KMS-11 (cell line): ENCODE data around the gene SGMS2.
"Not testable (repeated sequence)": the region's sequence is repeated elsewhere in the genome, so short reads cannot be mapped to it uniquely, and the experiment has no call there.

ENCODE experiments used
- H2AFZ ChIP-seq: fragments of 200-600 bp; sonication (generic); 2 replicates; pipeline ENCODE4 v1.6.1; 2016; ENCODE audit warnings: antibody characterized with exemption, mixed run types, low read depth
- H3K27ac ChIP-seq: fragments of 200-600 bp; sonication (generic); 2 replicates; pipeline ENCODE4 v1.6.1; 2016; ENCODE audit warnings: mild to moderate bottlenecking, mixed run types
- H3K27me3 ChIP-seq: fragments of 200-600 bp; sonication (generic); 2 replicates; pipeline ENCODE4 v1.6.1; 2017; ENCODE audit warnings: mild to moderate bottlenecking, low read depth, mixed run types, moderate library complexity; ENCODE audit not compliant: insufficient read depth
- H3K36me3 ChIP-seq: fragments of 200-600 bp; sonication (generic); 2 replicates; pipeline ENCODE4 v1.6.1; 2017; ENCODE audit warnings: mild to moderate bottlenecking, mixed run types; ENCODE audit not compliant: insufficient read depth
- H3K4me1 ChIP-seq: fragments of 200-600 bp; sonication (generic); 2 replicates; pipeline ENCODE4 v1.6.1; 2016; ENCODE audit warnings: mild to moderate bottlenecking, low read depth, mixed run types; ENCODE audit not compliant: poor library complexity, severe bottlenecking
- H3K4me2 ChIP-seq: fragments of 200-600 bp; sonication (generic); 2 replicates; pipeline ENCODE4 v1.7.0; 2016; ENCODE audit warnings: mild to moderate bottlenecking, mixed run types
- H3K4me3 ChIP-seq: fragments of 200-600 bp; sonication (generic); IDR thresholded peaks from 2 replicates; pipeline ENCODE4 v1.6.1; 2017; ENCODE audit warnings: low read depth, low read length, mixed read lengths; ENCODE audit not compliant: insufficient read depth
- H3K79me2 ChIP-seq: fragments of 200-600 bp; sonication (generic); 2 replicates; pipeline ENCODE4 v1.6.1; 2016; ENCODE audit warnings: low read depth, mixed run types; ENCODE audit not compliant: insufficient read depth
- H3K9ac ChIP-seq: fragments of 200-600 bp; sonication (generic); 2 replicates; pipeline ENCODE4 v1.6.1; 2016; ENCODE audit warnings: mild to moderate bottlenecking, mixed run types
- H4K20me1 ChIP-seq: fragments of 200-600 bp; sonication (generic); 2 replicates; pipeline ENCODE4 v1.6.1; 2016; ENCODE audit warnings: mild to moderate bottlenecking, mixed run types; ENCODE audit not compliant: insufficient read depth
- CTCF ChIP-seq: fragments of 200-600 bp; sonication (generic); conservative IDR thresholded peaks from 2 replicates; pipeline ENCODE4 v1.6.1; 2017; ENCODE audit warnings: low read depth, mild to moderate bottlenecking, antibody characterized with exemption, low read length, moderate library complexity, mixed read lengths

Gene SGMS2

GRCh38 chr4:107922486-107923473, 98.0 kb downstream of the SGMS2 start:
- H3K4me3 ChIP-seq: no peak overlapping the region

DNA sequence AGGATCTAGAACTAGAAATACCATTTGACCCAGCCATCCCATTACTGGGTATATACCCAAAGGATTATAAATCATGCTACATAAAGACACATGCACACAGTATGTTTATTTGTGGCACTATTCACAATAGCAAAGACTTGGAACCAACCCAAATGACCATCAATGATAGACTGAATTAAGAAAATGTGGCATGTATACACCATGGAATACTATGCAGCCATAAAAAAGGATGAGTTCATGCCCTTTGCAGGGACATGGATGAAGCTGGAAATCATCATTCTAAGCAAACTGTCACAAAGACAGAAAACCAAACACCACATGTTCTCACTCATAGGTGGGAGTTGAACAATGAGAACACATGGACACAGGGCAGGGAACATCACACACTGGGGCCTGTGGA, 101.0 kb downstream of the SGMS2 start:
- not testable (repeated sequence) for H3K9ac ChIP-seq, H3K4me3 ChIP-seq, H3K4me1 ChIP-seq, H4K20me1 ChIP-seq, H2AFZ ChIP-seq, H3K27me3 ChIP-seq, H3K27ac ChIP-seq, H3K36me3 ChIP-seq, H3K4me2 ChIP-seq, H3K79me2 ChIP-seq

More at GRCh38 chr4:107922486-107923473, 98.0 kb downstream of the SGMS2 start:
- Histone ChIP-seq H2AFZ (no peak overlapping the region), H4K20me1 (no peaks in the 10 kb centered on the region), H3K27me3 (no peaks in the 10 kb centered on the region), H3K79me2 (no peaks in the 10 kb centered on the region), H3K4me2 (no peak overlapping the region), H3K4me1 (no peaks in the 10 kb centered on the region), H3K27ac (no peak overlapping the region), H3K9ac (no peak overlapping the region), H3K36me3 (no peaks in the 10 kb centered on the region)
- no peak for TF ChIP-seq CTCF

DNA sequence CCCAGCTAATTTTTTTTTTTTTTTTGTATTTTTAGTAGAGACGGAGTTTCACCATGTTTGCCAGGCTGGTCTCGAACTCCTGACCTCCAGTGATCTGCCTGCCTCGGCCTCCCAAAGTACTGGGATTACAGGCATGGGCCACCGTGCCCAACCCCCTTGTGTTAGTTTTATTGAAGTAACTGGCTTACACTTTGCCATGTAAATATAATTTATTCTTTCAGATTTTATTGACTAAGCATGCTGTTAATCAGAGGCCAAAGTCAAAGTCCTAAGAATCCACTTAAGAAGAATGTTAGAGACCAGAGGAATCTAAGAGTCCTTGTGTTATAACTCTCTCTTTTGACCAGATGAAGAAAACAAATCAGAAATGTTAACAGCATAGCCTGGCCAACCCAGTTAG, 102.1 kb downstream of the SGMS2 start:
- H4K20me1 ChIP-seq, H3K4me3 ChIP-seq, H2AFZ ChIP-seq: not testable (repeated sequence)

GRCh38 chr4:107930821-107931774, 106.4 kb downstream of the SGMS2 start, which contains the start of gene CYP2U1:
CYP2U1 (plus strand) TSS chr4:107931549; CDS start chr4:107931644, 95 bp downstream.
- Histone ChIP-seq H3K79me2 (no peaks in the 10 kb centered on the region), H3K4me3 (no peak within 1 kb of the TSS), H2AFZ (peak within 1 kb of the TSS; percentile 92), H3K36me3 (no peaks in the 10 kb centered on the region), H3K9ac (peak within 1 kb of the TSS; percentile 35), H4K20me1 (no peaks in the 10 kb centered on the region), H3K27me3 (no peaks in the 10 kb centered on the region), H3K4me2 (peak within 1 kb of the TSS; percentile 81), H3K27ac (peak within 1 kb of the TSS; percentile 23; the same call in 1 of the 2 replicates), H3K4me1 (peaks cover 8% of the 10 kb centered on the region)
- no peak for TF ChIP-seq CTCF

More for the DNA sequence above, 102.1 kb downstream of the SGMS2 start:
- H3K4me1 ChIP-seq, H3K9ac ChIP-seq, H3K36me3 ChIP-seq, H3K4me2 ChIP-seq, H3K79me2 ChIP-seq, H3K27ac ChIP-seq, H3K27me3 ChIP-seq: not testable (repeated sequence)

GRCh38 chr4:107931775-107932321, 107.1 kb downstream of the SGMS2 start:
- no peak overlapping the region for H3K4me3 ChIP-seq
- peak overlapping the region; percentile 81 for H3K4me2 ChIP-seq
- H3K9ac ChIP-seq: peak overlapping the region; percentile 35
- peak overlapping the region; percentile 92 for H2AFZ ChIP-seq
- no peaks in the 10 kb centered on the region for H3K27me3 ChIP-seq
- H3K4me1 ChIP-seq: peaks cover 9% of the 10 kb centered on the region
- H3K27ac ChIP-seq: no peak overlapping the region
- H3K79me2 ChIP-seq: no peaks in the 10 kb centered on the region
- TF ChIP-seq CTCF: no peak
- H4K20me1 ChIP-seq: no peaks in the 10 kb centered on the region
- H3K36me3 ChIP-seq: no peaks in the 10 kb centered on the region
